ENCODE results near the gene RPP38.

- TF ChIP-seq CTCF (CRISPR knock-in tag; IDR thresholded peaks at IDR 0.05) (no peak), BRF2 (CRISPR knock-in tag; IDR thresholded peaks at IDR 0.05) (no peak), ZHX2 (IDR thresholded peaks at IDR 0.05; ENCODE audit: low read depth) (no peak), ZHX2 (CRISPR knock-in tag; IDR thresholded peaks at IDR 0.05; ENCODE audit: borderline replicate concordance) (no peak)
These were observed 37.2 kb upstream of the RPP38 start for GRCh38 chr10:15059914-15060313.
